Measurements from ENCODE around the gene TFAP2C.

- TF ChIP-seq, protein P1, sequence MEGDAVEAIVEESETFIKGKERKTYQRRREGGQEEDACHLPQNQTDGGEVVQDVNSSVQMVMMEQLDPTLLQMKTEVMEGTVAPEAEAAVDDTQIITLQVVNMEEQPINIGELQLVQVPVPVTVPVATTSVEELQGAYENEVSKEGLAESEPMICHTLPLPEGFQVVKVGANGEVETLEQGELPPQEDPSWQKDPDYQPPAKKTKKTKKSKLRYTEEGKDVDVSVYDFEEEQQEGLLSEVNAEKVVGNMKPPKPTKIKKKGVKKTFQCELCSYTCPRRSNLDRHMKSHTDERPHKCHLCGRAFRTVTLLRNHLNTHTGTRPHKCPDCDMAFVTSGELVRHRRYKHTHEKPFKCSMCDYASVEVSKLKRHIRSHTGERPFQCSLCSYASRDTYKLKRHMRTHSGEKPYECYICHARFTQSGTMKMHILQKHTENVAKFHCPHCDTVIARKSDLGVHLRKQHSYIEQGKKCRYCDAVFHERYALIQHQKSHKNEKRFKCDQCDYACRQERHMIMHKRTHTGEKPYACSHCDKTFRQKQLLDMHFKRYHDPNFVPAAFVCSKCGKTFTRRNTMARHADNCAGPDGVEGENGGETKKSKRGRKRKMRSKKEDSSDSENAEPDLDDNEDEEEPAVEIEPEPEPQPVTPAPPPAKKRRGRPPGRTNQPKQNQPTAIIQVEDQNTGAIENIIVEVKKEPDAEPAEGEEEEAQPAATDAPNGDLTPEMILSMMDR (IDR thresholded peaks at IDR 0.05): no peak
- TF ChIP-seq POLR2A (IDR thresholded peaks at IDR 0.05) (no peak), EP300 (IDR thresholded peaks at IDR 0.05) (no peak)
These were observed 34.6 kb downstream of the TFAP2C start for GRCh38 chr20:56663660-56664059.
